Spleen (tissue), 11 donors: ENCODE measurements around the gene P2RY12. TPM values are rescaled to one million over a fixed set of nuclear protein-coding genes. Genes with fewer than 3 reads are reported as not detected.

Source experiments
- DNase-seq: peaks from one replicate; pipeline ENCODE4 v3.0.0-alpha.2; 2020
- H3K27ac ChIP-seq, 8 donors: fragments of 200-600 bp; sonication (generic) in 7 of 8; 1 replicate in 4 of 8; 2 replicates in 4 of 8; pipeline versions ENCODE4 v1.5.0 to v1.8.0; 2016 to 2021; ENCODE audit warnings: inconsistent platforms in 4 of 8, mild to moderate bottlenecking in 4 of 8, moderate library complexity in 1 of 8
- H3K27me3 ChIP-seq, 7 donors: fragments of 200-600 bp; sonication (generic) in 6 of 7; replicated peaks in 1 of 7; 1 replicate in 4 of 7; 2 replicates in 3 of 7; pipeline versions ENCODE4 v1.5.0 to v1.8.0; 2016 to 2021; ENCODE audit warnings: inconsistent platforms in 3 of 7, mild to moderate bottlenecking in 1 of 7
- H3K36me3 ChIP-seq, 6 donors: fragments of 200-600 bp; sonication (generic) in 5 of 6; 1 replicate in 4 of 6; 2 replicates in 2 of 6; pipeline versions ENCODE4 v1.5.0 to v1.8.0; 2016 to 2021; ENCODE audit warnings: inconsistent platforms in 2 of 6
- H3K4me1 ChIP-seq, 6 donors: fragments of 200-600 bp; sonication (generic) in 5 of 6; 1 replicate in 3 of 6; 2 replicates in 3 of 6; pipeline versions ENCODE4 v1.5.0 to v1.8.0; 2016 to 2021; ENCODE audit warnings: inconsistent platforms in 3 of 6
- H3K4me3 ChIP-seq, 8 donors: fragments of 200-600 bp; sonication (generic) in 7 of 8; 1 replicate in 4 of 8; 2 replicates in 4 of 8; pipeline versions ENCODE4 v1.5.0 to v1.8.0; 2016 to 2021; ENCODE audit warnings: inconsistent platforms in 4 of 8, mild to moderate bottlenecking in 4 of 8, moderate library complexity in 2 of 8
- H3K9me3 ChIP-seq, 8 donors: fragments of 200-600 bp; sonication (generic) in 7 of 8; 1 replicate in 4 of 8; 2 replicates in 4 of 8; pipeline versions ENCODE4 v1.5.0 to v1.8.0; 2016 to 2021; ENCODE audit warnings: inconsistent platforms in 4 of 8
- CTCF ChIP-seq, 11 experiments: fragments of 200-600 bp in 7 of 11; fragments of 450-650 bp in 4 of 11; sonication (generic) in 4 of 11; IDR thresholded peaks in 8 of 11; conservative IDR thresholded peaks in 3 of 11; 1 replicate in 7 of 11; 2 replicates in 4 of 11; pipeline versions ENCODE4 v1.4.0 to v1.8.0; 2016 to 2021; ENCODE audit warnings: antibody characterized with exemption in 11 of 11, inconsistent platforms in 4 of 11, mild to moderate bottlenecking in 1 of 11
- POLR2A ChIP-seq, 3 donors: fragments of 450-650 bp; IDR thresholded peaks; one replicate each; pipeline ENCODE4 v1.5.1; 2017; ENCODE audit warnings: antibody characterized with exemption in 3 of 3, mild to moderate bottlenecking in 1 of 3
- POLR2AphosphoS5 ChIP-seq, 3 donors: sonication (generic); formaldehyde crosslinking; IDR thresholded peaks; one replicate each; pipeline ENCODE4 v1.5.1; 2017; ENCODE audit warnings: antibody characterized with exemption in 3 of 3
- WGBS, 5 donors: extraction: QIAGEN DNeasy Blood & Tissue Kit in 3 of 5; methylation state at CpG; one replicate each; pipeline versions ENCODE4 v1.1.5 to v1.1.7; 2013 to 2018; 5-methylcytosine and 5-hydroxymethylcytosine counted together
- intact Hi-C: fragments of 100-400 bp; cut with DNase I; formaldehyde crosslinking; loops from one replicate; pipeline ENCODE4 v1.15.0; 2023; ENCODE audit warnings: low total_unique reads
- polyA plus RNA-seq, 3 donors: library from polyadenylated mRNA; stranded (reverse); fragments of 200-250 nt; gene quantifications; one replicate each; pipeline ENCODE4 v1.2.1, GENCODE V29; 2013
- total RNA-seq, 7 donors: library from RNA; depleted of rRNA in 3 of 7; stranded (reverse); fragments of >200 nt in 3 of 7; fragmentation: NEBNext Ultra II Directional in 4 of 7; extraction: Animal tissue kit (Norgen Biotek cat#: 25700) in 4 of 7; gene quantifications; one replicate each; pipeline versions ENCODE4 v1.1.0 to v1.2.1, GENCODE V29; 2016 to 2021
- donor health status: healthy with polysubstance abuse.
- donor health status: DM: no; HTN: no; CAD: no; lungs with moderate emphysema.
- donor health status: DM: no; HTN: no; CAD: no.
- donor health status: Bipolar disorder and iron deficiency.
- donor health status: healthy.
- donor health status: DM: no; HTN: no; CAD: no.
- donor health status: DM: yes; HTN: yes; CAD: no.

The P2RY12 gene
- total and polyA plus RNA-seq, 10 donors, result 0.78 to 19.2 (median 6.7) TPM

- DNase-seq, result no peak
Measured at GRCh38 chr3:151423091-151423490, 38.5 kb upstream of the P2RY12 start.

GRCh38 chr3:151421938-151422337, 37.4 kb upstream of the P2RY12 start:
- no peak overlapping the region for H3K4me3 ChIP-seq
- TF ChIP-seq POLR2AphosphoS5 (IDR thresholded peaks at IDR 0.05) (no peak), CTCF (IDR thresholded peaks at IDR 0.05 in 8 of 11, conservative IDR thresholded peaks at IDR 0.05 in 3 of 11) (no peak), POLR2A (IDR thresholded peaks at IDR 0.05) (no peak)
- H3K4me1 ChIP-seq, result peaks cover 0 to 9% (median 0%) of the 10 kb centered on the region in 6 donors
- 45 to 70% (median 58%) methylated on average over 4 of the region's 4 CpGs for WGBS, 5 donors
- H3K36me3 ChIP-seq, result no peaks in the 10 kb centered on the region
- H3K9me3 ChIP-seq, result no peaks in the 10 kb centered on the region
- intact Hi-C loops, result no loop called here
- no peak overlapping the region for H3K27ac ChIP-seq
- DNase-seq, result no peak
- no peaks in the 10 kb centered on the region for H3K27me3 ChIP-seq

More at GRCh38 chr3:151423091-151423490, 38.5 kb upstream of the P2RY12 start:
- H3K36me3 ChIP-seq, result no peaks in the 10 kb centered on the region
- no peak overlapping the region for H3K27ac ChIP-seq
- H3K9me3 ChIP-seq, result no peaks in the 10 kb centered on the region
- peaks cover 0 to 9% (median 0%) of the 10 kb centered on the region in 6 donors for H3K4me1 ChIP-seq
- TF ChIP-seq POLR2AphosphoS5 (IDR thresholded peaks at IDR 0.05) (no peak), POLR2A (IDR thresholded peaks at IDR 0.05) (no peak), CTCF (IDR thresholded peaks at IDR 0.05 in 8 of 11, conservative IDR thresholded peaks at IDR 0.05 in 3 of 11) (no peak)
- no peak overlapping the region for H3K4me3 ChIP-seq
- H3K27me3 ChIP-seq, result no peaks in the 10 kb centered on the region
- intact Hi-C loops, result no loop called here
- 79 to 94% (median 87%) methylated on average over 5 of the region's 5 CpGs for WGBS, 5 donors

- Histone ChIP-seq H3K9me3 (no peaks in the 10 kb centered on the region), H3K4me1 (no peaks in the 10 kb centered on the region), H3K27me3 (no peaks in the 10 kb centered on the region), H3K4me3 (no peak overlapping the region), H3K36me3 (no peaks in the 10 kb centered on the region), H3K27ac (no peak overlapping the region)
- no peak for DNase-seq
- TF ChIP-seq POLR2A (IDR thresholded peaks at IDR 0.05) (no peak), POLR2AphosphoS5 (IDR thresholded peaks at IDR 0.05) (no peak), CTCF (IDR thresholded peaks at IDR 0.05 in 8 of 11, conservative IDR thresholded peaks at IDR 0.05 in 3 of 11) (no peak)
- intact Hi-C loops, result no loop called here
- WGBS, 5 donors, result 70 to 84% (median 76%) methylated on average over 6 of the region's 6 CpGs
Measured at GRCh38 chr3:151419806-151420205, 35.3 kb upstream of the P2RY12 start.

- H3K36me3 ChIP-seq, result no peaks in the 10 kb centered on the region
- 34 to 90% (median 45%) methylated on average over 1 of the region's 1 CpG for WGBS, 5 donors
- no peak for DNase-seq
- H3K4me3 ChIP-seq, result no peak overlapping the region
- intact Hi-C loops, result no loop called here
- no peaks in the 10 kb centered on the region for H3K27me3 ChIP-seq
- H3K4me1 ChIP-seq, result no peaks in the 10 kb centered on the region
- peaks cover 0 to 9% (median 0%) of the 10 kb centered on the region in 8 donors for H3K9me3 ChIP-seq
- no peak for TF ChIP-seq CTCF (IDR thresholded peaks at IDR 0.05 in 8 of 11, conservative IDR thresholded peaks at IDR 0.05 in 3 of 11)
- no peak for TF ChIP-seq POLR2AphosphoS5 (IDR thresholded peaks at IDR 0.05)
- TF ChIP-seq POLR2A (IDR thresholded peaks at IDR 0.05), result no peak
- no peak overlapping the region for H3K27ac ChIP-seq
Measured at GRCh38 chr3:151415289-151415688, 30.7 kb upstream of the P2RY12 start.
